ENCODE results near the gene FCGBP. TPM values are rescaled to one million over a fixed set of nuclear protein-coding genes. Genes with fewer than 3 reads are reported as not detected.

FCGBP gene
- total and polyA plus RNA-seq, 2 of the 4 experiments (the other 2 are of a cell fraction): under 0.01 to 0.03 TPM

DNA sequence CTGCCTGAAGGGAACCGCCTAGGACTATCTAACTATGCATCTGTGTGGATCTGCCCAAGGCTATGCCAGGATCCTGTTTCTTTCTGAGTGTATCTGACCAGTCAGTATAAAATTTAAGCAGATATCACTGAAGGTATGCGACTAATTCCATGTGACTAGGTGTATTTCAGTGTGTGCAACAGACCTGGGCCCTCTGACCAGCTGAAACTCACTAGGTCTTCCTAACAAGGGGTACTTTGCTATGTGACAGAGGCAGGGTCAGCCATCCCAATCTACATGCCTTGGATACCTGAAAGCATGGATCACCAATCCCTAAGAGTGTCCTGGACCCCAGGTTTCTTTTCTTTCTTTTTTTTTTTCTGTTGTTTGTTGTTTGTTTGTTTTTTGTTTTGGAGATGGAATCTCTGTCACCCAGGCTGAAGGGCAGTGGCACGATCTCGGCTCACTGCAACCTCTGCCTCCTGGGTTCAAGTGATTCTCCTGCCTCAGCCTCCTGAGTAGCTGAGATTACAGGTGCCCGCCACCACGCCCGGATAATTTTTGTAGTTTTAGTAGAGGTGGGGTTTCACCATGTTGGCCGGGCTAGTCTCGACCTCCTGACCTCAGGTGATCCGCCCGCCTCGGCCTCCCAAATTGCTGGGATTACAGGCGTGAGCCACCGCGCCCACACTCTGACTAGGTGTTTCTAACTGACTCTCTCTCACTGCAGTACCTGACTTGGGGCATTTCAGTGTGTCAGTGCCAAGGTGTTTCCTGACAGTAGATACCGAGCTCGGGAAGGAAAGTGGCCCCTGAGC lies 43.5 kb downstream of the FCGBP start:
- H4K8ac ChIP-seq (ENCODE audit: low read depth in 2 of 2, low read length in 2 of 2): no peak overlapping the region
- POLR2A ChIA-PET (ENCODE audit: unreplicated experiment): no interaction called here
- no peak overlapping the region for H2AFZ ChIP-seq (replicated peaks; ENCODE audit: low read length, poor library complexity)
- H2BK5ac ChIP-seq (ENCODE audit: low read depth, low read length, poor library complexity, severe bottlenecking): no peak overlapping the region
- DNase-seq: no peak
- no peak overlapping the region for H2AK9ac ChIP-seq (replicated peaks; ENCODE audit: low read depth, low read length, poor library complexity)
- ATAC-seq (ENCODE audit: low read depth): no peak
- in situ Hi-C loops (cut with MboI; ENCODE audit: low sequenced_read_pairs) (no loop called here), intact Hi-C loops (cut with micrococcal nuclease) (no loop called here), dilution Hi-C loops (cut with HindIII; ENCODE audit: low sequenced_read_pairs, unreplicated experiment) (no loop called here)
- H4K5ac ChIP-seq (ENCODE audit: low read depth, low read length): no peak overlapping the region
- no peak overlapping the region for H2AK5ac ChIP-seq (ENCODE audit: low read depth, low read length)
- no peaks in the 10 kb centered on the region for H3K4me1 ChIP-seq (ENCODE audit: control insufficient read depth, insufficient read depth, low read length)
- no peak overlapping the region for H3K56ac ChIP-seq (ENCODE audit: extremely low read depth, insufficient read depth, low read length)
- CTCF ChIA-PET: no interaction called here
- H3K79me1 ChIP-seq (ENCODE audit: low read depth in 1 of 2, low read length in 2 of 2): no peaks in the 10 kb centered on the region
- no peak overlapping the region for H3K4ac ChIP-seq (ENCODE audit: low read depth, low read length)
- H3K27me3 ChIP-seq (ENCODE audit: control insufficient read depth, insufficient read depth, low read length): peaks cover 9% of the 10 kb centered on the region
- TF ChIP-seq, protein P1, sequence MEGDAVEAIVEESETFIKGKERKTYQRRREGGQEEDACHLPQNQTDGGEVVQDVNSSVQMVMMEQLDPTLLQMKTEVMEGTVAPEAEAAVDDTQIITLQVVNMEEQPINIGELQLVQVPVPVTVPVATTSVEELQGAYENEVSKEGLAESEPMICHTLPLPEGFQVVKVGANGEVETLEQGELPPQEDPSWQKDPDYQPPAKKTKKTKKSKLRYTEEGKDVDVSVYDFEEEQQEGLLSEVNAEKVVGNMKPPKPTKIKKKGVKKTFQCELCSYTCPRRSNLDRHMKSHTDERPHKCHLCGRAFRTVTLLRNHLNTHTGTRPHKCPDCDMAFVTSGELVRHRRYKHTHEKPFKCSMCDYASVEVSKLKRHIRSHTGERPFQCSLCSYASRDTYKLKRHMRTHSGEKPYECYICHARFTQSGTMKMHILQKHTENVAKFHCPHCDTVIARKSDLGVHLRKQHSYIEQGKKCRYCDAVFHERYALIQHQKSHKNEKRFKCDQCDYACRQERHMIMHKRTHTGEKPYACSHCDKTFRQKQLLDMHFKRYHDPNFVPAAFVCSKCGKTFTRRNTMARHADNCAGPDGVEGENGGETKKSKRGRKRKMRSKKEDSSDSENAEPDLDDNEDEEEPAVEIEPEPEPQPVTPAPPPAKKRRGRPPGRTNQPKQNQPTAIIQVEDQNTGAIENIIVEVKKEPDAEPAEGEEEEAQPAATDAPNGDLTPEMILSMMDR (conservative IDR thresholded peaks at IDR 0.05; ENCODE audit: low read depth, low read length): no peak
- TF ChIP-seq BHLHE40 (IDR thresholded peaks at IDR 0.05; ENCODE audit: low read depth, low read length) (no peak), CEBPB (IDR thresholded peaks at IDR 0.05; ENCODE audit: low read depth, low read length) (no peak), MAFK (IDR thresholded peaks at IDR 0.05; ENCODE audit: low read depth, low read length) (no peak), MAZ (IDR thresholded peaks at IDR 0.05; ENCODE audit: borderline replicate concordance, low read depth, low read length) (no peak), RFX5 (IDR thresholded peaks at IDR 0.05; ENCODE audit: low read depth, low read length) (no peak), RAD21 (IDR thresholded peaks at IDR 0.05; ENCODE audit: low read length) (no peak), POLR2A (IDR thresholded peaks at IDR 0.05; ENCODE audit: low read depth, low read length) (no peak), FOS (IDR thresholded peaks at IDR 0.05; ENCODE audit: low read depth, low read length) (no peak), CHD1 (IDR thresholded peaks at IDR 0.05; ENCODE audit: low read depth, low read length) (no peak)
- TF ChIP-seq, protein P2, sequence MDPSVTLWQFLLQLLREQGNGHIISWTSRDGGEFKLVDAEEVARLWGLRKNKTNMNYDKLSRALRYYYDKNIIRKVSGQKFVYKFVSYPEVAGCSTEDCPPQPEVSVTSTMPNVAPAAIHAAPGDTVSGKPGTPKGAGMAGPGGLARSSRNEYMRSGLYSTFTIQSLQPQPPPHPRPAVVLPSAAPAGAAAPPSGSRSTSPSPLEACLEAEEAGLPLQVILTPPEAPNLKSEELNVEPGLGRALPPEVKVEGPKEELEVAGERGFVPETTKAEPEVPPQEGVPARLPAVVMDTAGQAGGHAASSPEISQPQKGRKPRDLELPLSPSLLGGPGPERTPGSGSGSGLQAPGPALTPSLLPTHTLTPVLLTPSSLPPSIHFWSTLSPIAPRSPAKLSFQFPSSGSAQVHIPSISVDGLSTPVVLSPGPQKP (IDR thresholded peaks at IDR 0.05; ENCODE audit: borderline replicate concordance, low read depth, low read length): no peak
- TF ChIP-seq, protein P3, sequence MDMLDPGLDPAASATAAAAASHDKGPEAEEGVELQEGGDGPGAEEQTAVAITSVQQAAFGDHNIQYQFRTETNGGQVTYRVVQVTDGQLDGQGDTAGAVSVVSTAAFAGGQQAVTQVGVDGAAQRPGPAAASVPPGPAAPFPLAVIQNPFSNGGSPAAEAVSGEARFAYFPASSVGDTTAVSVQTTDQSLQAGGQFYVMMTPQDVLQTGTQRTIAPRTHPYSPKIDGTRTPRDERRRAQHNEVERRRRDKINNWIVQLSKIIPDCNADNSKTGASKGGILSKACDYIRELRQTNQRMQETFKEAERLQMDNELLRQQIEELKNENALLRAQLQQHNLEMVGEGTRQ (IDR thresholded peaks at IDR 0.05; ENCODE audit: low read depth, low read length): no peak
- H3K4me3 ChIP-seq (ENCODE audit: insufficient read depth, low read depth, low read length): no peak overlapping the region
- no peaks in the 10 kb centered on the region for H3K36me3 ChIP-seq (ENCODE audit: control insufficient read depth, insufficient read depth, low read length)
- H3K4me2 ChIP-seq (ENCODE audit: low read depth, low read length): no peak overlapping the region
- H3K18ac ChIP-seq (ENCODE audit: low read depth, low read length): no peak overlapping the region
- no peak overlapping the region for H4K91ac ChIP-seq (ENCODE audit: insufficient read depth, low read depth, low read length)
- H3K23ac ChIP-seq (ENCODE audit: low read depth, low read length): no peak overlapping the region; the same call in 1 of the 2 replicates
- no peak overlapping the region for H3K14ac ChIP-seq (replicated peaks; ENCODE audit: low read depth, low read length)
- no peak overlapping the region for H3K9ac ChIP-seq (ENCODE audit: low read depth, low read length)
- no peak overlapping the region for H2BK120ac ChIP-seq (ENCODE audit: low read depth, low read length)
- WGBS, 2 experiments (ENCODE audit: extremely low coverage in 2 of 2, insufficient read length in 1 of 2): 74% methylated on average over 13 of the region's 17 CpGs; no CpG with 5 or more reads in 1 of the 2 experiments
- no peak overlapping the region for H2BK15ac ChIP-seq (ENCODE audit: low read depth, low read length)
- BruUV-seq (replicated peaks): no TSS peak
- no peaks in the 10 kb centered on the region for H3K9me1 ChIP-seq (ENCODE audit: insufficient read depth, low read length)
- H4K20me1 ChIP-seq (ENCODE audit: insufficient read depth, low read length): no peaks in the 10 kb centered on the region
- H3K9me3 ChIP-seq (ENCODE audit: control insufficient read depth, insufficient read depth, low read length): 0 out of 2 replicates have a peak, but pooled peaks cover 2% of the 10 kb centered on the region
- H2BK20ac ChIP-seq (ENCODE audit: low read depth, low read length): no peak overlapping the region
- no peak overlapping the region for H3K27ac ChIP-seq (ENCODE audit: insufficient read depth, low read length)

Data from IMR-90 (cell line).